Amniotic stem cell (primary cell): Measurements from ENCODE around the gene HDC.

ENCODE experiments used
- DNase-seq: peaks from one replicate; lab custom pipeline; 2025; lab: John Stamatoyannopoulos, UW

HDC gene

DNA sequence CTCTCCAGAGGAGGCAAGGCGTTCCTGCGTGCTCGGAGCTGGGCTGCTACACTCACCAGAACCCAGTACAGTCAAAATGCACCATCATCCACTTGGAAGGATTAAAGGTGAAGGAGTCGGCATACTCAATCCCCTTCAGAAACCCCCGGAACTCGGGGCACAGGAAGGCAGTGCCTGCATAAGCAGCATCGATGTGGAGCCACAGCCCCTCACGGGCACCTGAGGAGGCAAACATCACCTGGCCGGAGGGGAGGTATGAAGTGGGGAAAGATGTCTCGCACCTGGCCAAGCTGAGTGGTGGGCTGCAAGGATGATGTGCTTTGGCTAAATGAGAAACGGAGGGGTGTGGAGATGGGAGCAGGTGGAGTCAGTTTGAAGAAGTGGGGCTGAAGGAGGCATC is 13.0 kb downstream of the HDC start:
- no peak for DNase-seq

DNA sequence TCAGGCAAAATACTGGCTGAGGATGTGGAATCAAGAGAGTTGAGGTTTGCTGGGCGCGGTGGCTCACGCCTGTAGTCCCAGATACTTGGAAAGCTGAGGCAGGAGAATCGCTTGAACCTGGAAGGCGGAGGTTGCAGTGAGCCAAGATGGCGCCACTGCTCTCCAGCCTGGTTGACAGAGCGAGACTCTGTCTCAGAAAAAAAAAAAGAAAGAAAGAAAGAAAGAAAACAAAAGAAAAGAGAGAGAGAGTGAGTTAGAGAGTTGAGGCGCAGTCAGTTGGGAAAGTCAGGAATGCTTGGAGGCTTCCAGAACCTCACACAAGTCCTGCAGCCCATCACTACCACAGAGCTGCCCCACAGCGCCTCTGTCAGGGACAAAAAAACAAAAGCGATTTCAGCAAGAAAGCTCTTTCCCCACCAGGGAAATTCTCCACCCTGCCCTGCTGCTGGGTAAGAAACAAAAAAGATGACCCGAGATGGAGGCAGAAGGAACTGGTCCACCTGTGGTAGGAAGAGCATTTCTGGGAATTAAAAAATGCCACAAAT is 13.8 kb downstream of the HDC start:
- no peak for DNase-seq

GRCh38 chr15:50250760-50251394 is 14.6 kb downstream of the HDC start:
- DNase-seq: no peak

GRCh38 chr15:50249704-50250103 is 15.8 kb downstream of the HDC start:
- DNase-seq: no peak

GRCh38 chr15:50248994-50249582 is 16.4 kb downstream of the HDC start:
- DNase-seq: no peak

DNA sequence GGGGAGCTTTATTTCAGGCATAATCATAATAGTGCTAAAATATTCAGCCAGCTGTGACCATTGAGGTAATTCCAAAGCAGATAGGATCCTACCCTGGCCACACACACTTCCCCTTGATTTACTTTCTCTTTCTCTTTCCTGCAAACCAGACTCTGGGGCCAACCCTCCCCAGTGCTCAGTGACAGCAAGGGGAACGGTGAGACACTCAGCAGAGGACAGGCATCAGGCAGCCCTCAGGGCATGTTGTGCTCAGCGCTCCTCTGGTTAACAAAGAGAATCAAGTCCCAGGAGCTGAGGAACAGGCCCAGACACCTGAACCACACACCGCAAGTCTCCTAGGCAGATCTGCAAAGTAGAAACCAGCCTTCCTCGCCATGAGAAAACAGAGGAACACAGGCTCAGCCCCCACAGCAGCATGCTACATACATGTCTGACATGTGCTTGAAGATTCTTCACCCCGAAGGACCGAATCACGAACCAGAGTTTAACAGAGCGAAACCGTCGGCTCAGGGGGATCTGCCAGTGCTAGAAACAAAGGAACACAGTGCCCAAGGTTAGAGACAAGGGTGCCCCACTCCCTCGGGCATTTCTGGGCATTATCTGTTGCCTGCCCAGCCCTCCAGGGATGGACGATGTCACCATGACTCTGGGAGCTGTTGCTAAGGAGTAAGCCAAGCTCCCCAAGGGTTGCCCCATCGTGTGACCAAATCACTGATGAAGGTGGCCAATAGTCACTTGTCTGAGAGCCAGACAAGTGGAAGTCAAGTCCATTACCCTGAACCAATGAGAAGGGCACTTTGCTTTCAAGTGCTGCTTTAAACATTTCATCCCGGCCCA is 17.5 kb downstream of the HDC start:
- DNase-seq: no peak

GRCh38 chr15:50246631-50247030 is 18.9 kb downstream of the HDC start:
- no peak for DNase-seq

DNA sequence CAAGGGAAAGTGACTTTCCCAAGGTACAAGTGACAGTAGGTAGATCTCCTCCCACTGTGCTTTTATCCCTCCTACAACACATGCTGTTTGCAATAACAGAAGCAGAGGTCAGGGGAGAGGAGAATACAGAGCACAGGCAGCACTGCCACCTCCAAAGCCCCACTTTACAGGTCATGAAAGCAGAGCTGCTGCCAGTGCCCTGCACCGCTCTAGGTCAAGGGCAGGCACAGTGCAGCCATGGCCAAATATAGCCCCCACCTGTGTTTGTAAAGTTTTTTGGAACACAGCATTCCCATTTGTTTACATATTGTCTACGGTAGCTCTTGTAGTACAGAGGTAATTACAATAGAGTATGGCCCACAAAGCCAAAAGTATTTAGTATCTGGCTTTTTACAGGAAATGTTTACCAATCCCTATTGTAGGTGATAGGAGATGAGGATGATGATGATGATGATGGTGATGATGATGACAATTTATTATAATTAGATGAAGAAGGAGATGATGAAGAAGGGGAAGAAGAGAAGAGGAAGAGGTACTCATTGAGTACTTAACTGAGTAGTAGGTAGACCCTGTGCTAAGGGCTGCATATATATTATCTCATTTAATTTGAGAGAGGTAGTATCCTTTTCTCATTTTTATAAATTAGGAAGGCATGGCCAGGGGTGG is 20.4 kb downstream of the HDC start:
- DNase-seq: no peak

- DNase-seq: no peak
Measured at GRCh38 chr15:50244153-50244552, 21.4 kb downstream of the HDC start.

- no peak for DNase-seq
Measured at GRCh38 chr15:50241684-50242450, 23.7 kb downstream of the HDC start.

- no peak for DNase-seq
Measured at GRCh38 chr15:50238255-50238654, 27.3 kb downstream of the HDC start.

DNA sequence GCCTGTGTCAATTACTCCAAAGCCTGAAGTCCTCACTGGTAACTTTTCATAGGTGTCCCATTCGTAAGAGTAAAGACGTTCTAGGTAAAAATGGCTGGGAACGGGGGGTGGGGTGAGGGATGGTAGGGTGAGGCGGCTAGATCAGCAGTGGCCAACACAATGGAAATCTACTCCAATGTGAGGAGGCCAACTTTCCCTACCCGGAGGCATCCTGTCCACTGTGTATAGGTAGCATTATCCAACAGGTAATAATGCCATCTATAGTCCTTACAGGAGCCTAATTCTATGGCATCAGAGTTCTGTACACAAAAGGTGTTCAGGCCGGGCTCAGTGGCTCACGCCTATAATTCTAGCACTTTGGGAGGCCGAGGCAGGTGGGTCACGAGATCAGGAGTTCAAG is 29.1 kb downstream of the HDC start:
- DNase-seq: no peak

- no peak for DNase-seq
Measured at GRCh38 chr15:50235794-50236193, 29.7 kb downstream of the HDC start.

GRCh38 chr15:50234764-50235163 is 30.8 kb downstream of the HDC start:
- no peak for DNase-seq

DNA sequence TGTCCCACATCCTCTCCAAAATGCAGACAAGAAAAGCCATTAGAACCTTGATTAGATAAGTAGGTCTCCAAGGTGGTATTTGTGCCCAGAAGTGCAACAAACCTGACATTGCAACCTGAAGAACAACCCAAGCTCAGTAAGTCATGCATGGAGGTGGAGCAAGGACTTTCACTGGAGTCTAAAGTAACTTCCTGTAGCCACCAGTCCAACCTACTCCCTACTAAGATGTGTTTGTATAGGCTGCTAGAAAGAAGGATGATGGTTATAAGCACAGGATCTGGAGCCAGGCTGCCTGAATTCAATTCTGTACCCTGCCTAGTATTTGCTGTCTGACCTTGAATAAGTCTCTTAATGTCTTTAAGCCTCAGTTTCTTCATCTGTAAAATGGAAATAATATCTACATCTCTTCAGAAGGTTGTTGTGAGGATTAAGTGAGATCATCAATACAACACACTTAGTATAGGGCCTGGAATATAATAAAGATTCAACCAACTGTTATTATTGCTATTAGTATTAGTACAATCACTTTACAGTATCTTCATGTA is 32.3 kb downstream of the HDC start:
- no peak for DNase-seq

DNA sequence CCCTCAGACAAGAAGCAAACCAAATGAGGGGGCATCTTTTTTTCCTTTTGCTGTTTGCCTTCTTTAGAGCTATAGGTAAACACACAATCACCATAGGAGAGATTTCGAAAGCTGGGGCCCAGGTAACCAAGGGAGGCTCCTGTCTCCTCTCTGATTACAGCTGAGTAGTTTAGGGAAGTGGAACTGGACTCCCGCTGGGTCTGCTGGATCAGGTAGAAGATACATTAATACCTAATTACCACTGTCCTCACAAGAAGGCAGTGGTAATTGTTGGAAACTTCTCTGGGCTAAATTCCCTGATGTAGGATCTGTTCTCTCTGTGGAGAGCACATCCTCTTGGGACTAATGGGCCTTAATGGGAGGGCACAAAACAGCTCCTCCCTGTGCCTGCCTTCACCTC is 32.7 kb downstream of the HDC start:
- no peak for DNase-seq

- no peak for DNase-seq
Measured at GRCh38 chr15:50231761-50232160, 33.8 kb downstream of the HDC start.

DNA sequence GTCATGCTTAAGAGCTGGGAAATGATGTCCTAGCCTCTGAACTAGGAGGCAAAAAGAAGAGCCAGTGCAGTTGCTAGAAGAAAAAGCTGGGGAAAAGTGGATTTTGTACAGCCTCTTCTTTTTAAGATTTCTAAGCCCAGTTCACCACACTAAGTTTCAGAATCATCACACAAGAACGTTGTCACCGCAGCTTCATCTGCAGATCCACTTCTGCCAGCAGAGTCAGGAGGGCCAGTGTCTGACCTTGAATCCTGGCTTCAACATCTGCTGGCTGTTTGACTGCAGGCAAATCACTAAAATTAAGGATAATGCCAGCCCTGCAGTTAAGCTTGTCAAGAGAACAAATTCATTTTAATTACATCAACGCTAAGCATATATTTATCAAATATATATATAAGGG is 36.2 kb downstream of the HDC start:
- no peak for DNase-seq

DNA sequence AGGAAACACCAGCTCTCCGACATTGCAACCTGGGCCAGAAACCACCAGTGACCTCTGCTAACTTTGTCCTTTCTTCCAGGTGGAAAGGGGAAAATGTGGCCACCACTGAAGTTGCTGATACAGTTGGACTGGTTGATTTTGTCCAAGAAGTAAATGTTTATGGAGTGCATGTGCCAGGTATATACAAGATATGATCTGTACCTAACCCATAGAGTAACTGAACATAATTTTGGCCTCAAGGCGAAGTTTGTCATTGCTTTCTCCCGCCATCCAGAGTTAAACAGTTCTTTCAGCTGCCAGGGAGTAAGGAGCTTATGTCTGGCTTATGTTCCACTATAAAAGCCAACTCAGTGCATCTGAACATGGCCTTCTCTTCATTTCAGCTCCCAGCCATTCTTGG is 36.7 kb downstream of the HDC start:
- no peak for DNase-seq

GRCh38 chr15:50227076-50227475 is 38.5 kb downstream of the HDC start:
- DNase-seq: peak; percentile 29

- DNase-seq: no peak
Measured at GRCh38 chr15:50225938-50226337, 39.6 kb downstream of the HDC start.
